ENCODE results near the gene PERCC1. TPM values are rescaled to one million over a fixed set of nuclear protein-coding genes. Genes with fewer than 3 reads are reported as not detected.

The PERCC1 gene
- polyA plus RNA-seq, 1 experiment: not detected

DNA sequence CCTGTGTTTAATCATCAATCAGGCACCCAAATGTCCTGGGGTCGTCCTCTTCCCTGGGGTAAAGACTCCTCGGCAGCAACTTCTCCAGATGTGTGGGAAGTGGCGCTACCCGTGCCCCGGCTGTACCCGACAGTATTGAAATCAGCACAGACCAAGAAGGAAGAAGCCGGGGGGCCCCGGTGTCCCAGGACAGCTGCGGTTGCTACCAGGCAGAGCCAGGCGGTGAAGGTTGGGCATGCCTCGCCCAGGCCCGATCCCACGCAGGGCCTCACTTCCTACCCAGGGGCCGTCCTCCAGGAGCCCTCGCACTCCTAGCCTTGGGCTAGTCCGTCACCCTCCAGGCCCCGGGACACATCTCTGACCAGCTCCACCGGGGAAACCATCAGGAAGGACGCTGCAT is 22.4 kb downstream of the PERCC1 start:
- ChIA-PET POLR2A (no interaction called here), CTCF (no interaction called here)
- H3K27ac ChIP-seq (ENCODE audit: low read depth, low read length): no peak overlapping the region
- no peak overlapping the region for H3K4me3 ChIP-seq (ENCODE audit: low read depth, low read length)
- TF ChIP-seq, protein P1, sequence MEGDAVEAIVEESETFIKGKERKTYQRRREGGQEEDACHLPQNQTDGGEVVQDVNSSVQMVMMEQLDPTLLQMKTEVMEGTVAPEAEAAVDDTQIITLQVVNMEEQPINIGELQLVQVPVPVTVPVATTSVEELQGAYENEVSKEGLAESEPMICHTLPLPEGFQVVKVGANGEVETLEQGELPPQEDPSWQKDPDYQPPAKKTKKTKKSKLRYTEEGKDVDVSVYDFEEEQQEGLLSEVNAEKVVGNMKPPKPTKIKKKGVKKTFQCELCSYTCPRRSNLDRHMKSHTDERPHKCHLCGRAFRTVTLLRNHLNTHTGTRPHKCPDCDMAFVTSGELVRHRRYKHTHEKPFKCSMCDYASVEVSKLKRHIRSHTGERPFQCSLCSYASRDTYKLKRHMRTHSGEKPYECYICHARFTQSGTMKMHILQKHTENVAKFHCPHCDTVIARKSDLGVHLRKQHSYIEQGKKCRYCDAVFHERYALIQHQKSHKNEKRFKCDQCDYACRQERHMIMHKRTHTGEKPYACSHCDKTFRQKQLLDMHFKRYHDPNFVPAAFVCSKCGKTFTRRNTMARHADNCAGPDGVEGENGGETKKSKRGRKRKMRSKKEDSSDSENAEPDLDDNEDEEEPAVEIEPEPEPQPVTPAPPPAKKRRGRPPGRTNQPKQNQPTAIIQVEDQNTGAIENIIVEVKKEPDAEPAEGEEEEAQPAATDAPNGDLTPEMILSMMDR (IDR thresholded peaks at IDR 0.05; ENCODE audit: low read depth, low read length): no peak
- no peaks in the 10 kb centered on the region for H3K27me3 ChIP-seq (ENCODE audit: control insufficient read depth, insufficient read depth, low read length)
- no peak for DNase-seq (ENCODE audit: low read depth, low spot score)
- no peaks in the 10 kb centered on the region; the same call in 1 of the 2 replicates for H3K9me3 ChIP-seq (ENCODE audit: control insufficient read depth, insufficient read depth, low read length)

DNA sequence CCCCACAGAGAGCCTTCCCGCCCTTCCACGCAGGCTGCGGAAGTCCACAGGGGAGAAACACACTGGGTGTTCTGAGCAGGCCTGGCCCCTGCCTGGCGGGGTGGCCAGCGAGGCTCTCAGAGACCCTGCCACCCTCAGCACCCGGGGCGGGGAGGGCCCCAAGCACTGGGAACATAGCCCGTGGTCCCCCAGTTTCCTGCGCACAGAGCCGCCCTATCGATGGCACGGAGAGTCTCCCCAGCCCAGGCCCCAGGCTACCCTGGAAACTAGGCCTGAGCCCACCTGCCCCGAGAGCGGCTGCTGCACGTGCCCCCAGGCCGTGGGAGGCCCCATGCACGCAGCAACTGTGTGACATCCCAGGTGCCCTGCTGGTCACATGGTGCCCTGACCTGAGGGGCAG is 23.7 kb downstream of the PERCC1 start:
- no peak overlapping the region for H3K27ac ChIP-seq (ENCODE audit: low read depth, low read length)
- H3K4me3 ChIP-seq (ENCODE audit: low read depth, low read length): no peak overlapping the region
- no peaks in the 10 kb centered on the region; the same call in 1 of the 2 replicates for H3K9me3 ChIP-seq (ENCODE audit: control insufficient read depth, insufficient read depth, low read length)
- CTCF ChIA-PET: no interaction called here
- H3K27me3 ChIP-seq (ENCODE audit: control insufficient read depth, insufficient read depth, low read length): no peaks in the 10 kb centered on the region
- TF ChIP-seq, protein P1 (IDR thresholded peaks at IDR 0.05; ENCODE audit: low read depth, low read length): no peak
- POLR2A ChIA-PET: no interaction called here
- no peak for DNase-seq (ENCODE audit: low read depth, low spot score)

DNA sequence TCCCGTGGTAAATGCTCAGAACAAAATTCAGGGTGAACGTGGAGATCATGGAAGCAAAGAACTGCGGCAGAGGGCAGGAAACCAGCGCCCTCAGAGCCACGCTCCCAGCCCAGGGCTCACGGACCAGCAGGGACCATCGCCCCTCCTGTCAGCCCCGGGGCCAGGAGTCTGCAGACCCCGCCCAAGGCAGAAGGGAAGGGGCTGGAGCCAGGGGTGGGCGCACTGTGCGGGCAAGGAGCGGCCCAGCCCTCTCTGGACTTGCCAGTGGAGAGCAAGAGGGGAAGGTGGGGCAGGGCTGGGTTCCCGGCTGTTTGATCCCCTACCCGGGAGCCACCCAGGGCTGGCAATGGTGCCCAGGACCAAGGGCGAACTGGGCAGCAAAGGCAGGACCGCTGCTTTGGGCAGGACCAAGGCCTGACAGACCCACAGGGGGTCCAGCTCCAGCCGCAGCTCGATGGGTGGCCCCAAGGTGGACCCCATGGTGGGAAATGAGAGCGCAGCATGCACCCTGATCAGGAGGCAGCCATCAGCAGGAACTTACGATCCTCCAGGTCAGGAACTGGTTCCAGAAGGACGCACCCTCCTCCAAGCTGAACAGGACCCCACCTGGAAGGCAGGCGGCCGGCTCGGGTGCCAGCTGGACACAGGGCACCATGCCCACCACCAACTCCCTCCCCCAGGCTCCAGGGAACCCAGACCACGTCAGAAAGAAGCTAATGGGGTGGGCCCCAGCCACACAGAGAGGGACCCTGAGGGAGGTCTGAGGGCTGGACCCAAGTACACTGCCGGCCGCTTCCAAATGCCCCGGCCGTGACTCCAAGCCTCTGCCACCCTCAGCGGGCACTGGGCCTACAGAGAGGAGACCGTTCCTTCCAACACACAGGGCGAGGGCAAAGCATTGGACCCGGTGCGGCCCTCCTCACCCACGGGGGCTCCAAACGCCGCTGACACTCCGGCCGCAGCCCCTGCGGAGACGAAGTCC is 24.6 kb downstream of the PERCC1 start:
- ChIA-PET CTCF (no interaction called here), POLR2A (no interaction called here)
- Histone ChIP-seq H3K4me3 (ENCODE audit: low read depth, low read length) (no peak overlapping the region), H3K27ac (ENCODE audit: low read depth, low read length) (no peak overlapping the region), H3K27me3 (ENCODE audit: control insufficient read depth, insufficient read depth, low read length) (no peaks in the 10 kb centered on the region), H3K9me3 (ENCODE audit: control insufficient read depth, insufficient read depth, low read length) (no peaks in the 10 kb centered on the region; the same call in 1 of the 2 replicates)
- DNase-seq (ENCODE audit: low read depth, low spot score): no peak
- TF ChIP-seq, protein P1 (IDR thresholded peaks at IDR 0.05; ENCODE audit: low read depth, low read length): no peak

DNA sequence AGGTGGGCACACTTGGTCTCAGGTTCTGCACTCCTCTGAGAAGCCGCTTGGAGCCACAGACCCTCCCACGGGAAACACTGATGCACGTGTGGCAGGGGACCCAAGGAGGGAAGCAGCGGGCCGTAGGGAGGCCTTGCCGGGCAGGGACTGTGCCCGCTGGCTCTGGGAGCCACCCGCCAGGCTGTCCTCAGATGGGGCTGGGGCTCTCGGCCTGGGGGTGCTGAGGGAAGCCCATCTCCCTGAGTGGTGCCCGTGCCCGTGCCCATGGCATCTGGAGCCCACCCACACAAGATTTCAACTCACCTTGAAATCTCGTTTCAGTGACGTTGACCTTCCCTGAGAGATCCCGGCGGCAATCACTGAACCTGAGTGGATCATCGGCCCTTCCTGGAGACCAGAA is 26.1 kb downstream of the PERCC1 start:
- DNase-seq (ENCODE audit: low read depth, low spot score): no peak
- no peaks in the 10 kb centered on the region for H3K27me3 ChIP-seq (ENCODE audit: control insufficient read depth, insufficient read depth, low read length)
- H3K9me3 ChIP-seq (ENCODE audit: control insufficient read depth, insufficient read depth, low read length): no peaks in the 10 kb centered on the region; the same call in 1 of the 2 replicates
- CTCF ChIA-PET: no interaction called here
- TF ChIP-seq, protein P1 (IDR thresholded peaks at IDR 0.05; ENCODE audit: low read depth, low read length): no peak
- H3K27ac ChIP-seq (ENCODE audit: low read depth, low read length): no peak overlapping the region
- POLR2A ChIA-PET: no interaction called here
- H3K4me3 ChIP-seq (ENCODE audit: low read depth, low read length): no peak overlapping the region

DNA sequence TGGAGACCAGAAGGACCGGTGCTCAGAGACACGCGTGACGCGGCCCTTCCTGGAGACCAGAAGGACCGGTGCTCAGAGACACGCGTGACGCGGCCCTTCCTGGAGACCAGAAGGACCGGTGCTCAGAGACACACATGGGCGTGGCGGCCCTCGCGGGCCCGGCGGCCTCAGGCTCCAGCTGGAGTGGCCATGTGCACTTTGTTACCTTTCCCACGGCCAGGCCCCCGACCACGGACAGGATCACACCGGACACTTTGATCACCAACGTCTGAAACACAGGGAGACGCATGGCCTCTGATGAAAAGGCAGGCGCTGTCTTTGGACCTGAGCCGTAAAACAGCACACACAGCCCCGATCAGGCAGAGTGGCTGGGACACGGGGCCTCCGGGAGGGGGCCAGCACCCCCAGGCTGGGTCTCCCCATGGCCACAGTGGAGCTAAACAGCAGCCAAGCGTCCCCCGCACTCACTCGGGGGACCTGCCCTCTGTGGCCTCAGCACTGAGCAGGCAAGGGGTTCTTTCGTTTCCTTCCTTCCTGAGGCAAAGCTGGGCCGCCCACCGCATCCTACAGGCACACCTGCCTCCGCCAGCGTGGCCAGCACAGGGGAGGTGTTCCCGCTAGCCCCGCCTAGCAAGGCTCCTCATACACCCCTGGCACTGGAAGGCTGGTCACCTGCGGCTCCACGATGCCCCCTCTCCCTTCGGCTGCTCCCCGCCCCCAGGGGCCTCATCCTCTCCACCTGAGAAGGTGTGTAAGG is 26.8 kb downstream of the PERCC1 start:
- POLR2A ChIA-PET: no interaction called here
- Histone ChIP-seq H3K27ac (ENCODE audit: low read depth, low read length) (no peak overlapping the region), H3K4me3 (ENCODE audit: low read depth, low read length) (no peak overlapping the region), H3K9me3 (ENCODE audit: control insufficient read depth, insufficient read depth, low read length) (no peaks in the 10 kb centered on the region; the same call in 1 of the 2 replicates), H3K27me3 (ENCODE audit: control insufficient read depth, insufficient read depth, low read length) (no peaks in the 10 kb centered on the region)
- CTCF ChIA-PET: no interaction called here
- DNase-seq (ENCODE audit: low read depth, low spot score): no peak
- TF ChIP-seq, protein P1 (IDR thresholded peaks at IDR 0.05; ENCODE audit: low read depth, low read length): no peak
